Liver (tissue), 9 donors: Measurements from ENCODE around the gene PRKCH. TPM values are rescaled to one million over a fixed set of nuclear protein-coding genes. Genes with fewer than 3 reads are reported as not detected.

Experiments used
- DNase-seq: peaks from one replicate; pipeline ENCODE4 v3.0.0-alpha.2; 2017; ENCODE audit warnings: low spot score
- H3K27ac ChIP-seq, 2 donors: one replicate each; pipeline ENCODE4 v1.7.0; 2013; ENCODE audit warnings: inconsistent platforms in 2 of 2, low read length in 2 of 2, control low read depth in 1 of 2, low read depth in 1 of 2, mild to moderate bottlenecking in 1 of 2
- H3K27me3 ChIP-seq, 4 donors: one replicate each; pipeline versions ENCODE4 v1.6.1 to v1.7.0; 2013; ENCODE audit warnings: low read length in 3 of 4, inconsistent platforms in 1 of 4, mild to moderate bottlenecking in 1 of 4, moderate library complexity in 1 of 4; ENCODE audit not compliant: control insufficient read depth in 4 of 4, insufficient read depth in 4 of 4
- H3K36me3 ChIP-seq, 4 donors: one replicate each; pipeline versions ENCODE4 v1.6.1 to v1.7.0; 2013; ENCODE audit warnings: low read length in 3 of 4, mild to moderate bottlenecking in 3 of 4, low read depth in 1 of 4, moderate library complexity in 1 of 4; ENCODE audit not compliant: control insufficient read depth in 4 of 4, insufficient read depth in 3 of 4
- H3K4me1 ChIP-seq, 4 donors: one replicate each; pipeline versions ENCODE4 v1.6.1 to v1.7.0; 2013; ENCODE audit warnings: low read length in 3 of 4, mild to moderate bottlenecking in 3 of 4, moderate library complexity in 1 of 4; ENCODE audit not compliant: control insufficient read depth in 4 of 4, insufficient read depth in 4 of 4
- H3K4me3 ChIP-seq, 3 donors: one replicate each; pipeline versions ENCODE4 v1.6.1 to v1.7.0; 2013; ENCODE audit warnings: low read length in 3 of 3, control low read depth in 1 of 3, low read depth in 1 of 3, mild to moderate bottlenecking in 1 of 3
- H3K9ac ChIP-seq, 2 donors: one replicate each; pipeline ENCODE4 v1.7.0; 2013; ENCODE audit warnings: low read length in 2 of 2, mild to moderate bottlenecking in 2 of 2, moderate library complexity in 2 of 2, control low read depth in 1 of 2, low read depth in 1 of 2
- H3K9me3 ChIP-seq, 4 donors: one replicate each; pipeline versions ENCODE4 v1.6.1 to v1.7.0; 2013; ENCODE audit warnings: low read length in 3 of 4; ENCODE audit not compliant: control insufficient read depth in 4 of 4
- EGR1 ChIP-seq, 2 donors: IDR thresholded peaks; 2 replicates each; pipeline ENCODE4 v1.6.1; 2016 to 2018; ENCODE audit warnings: antibody characterized with exemption in 2 of 2, low read depth in 2 of 2
- FOXA1 ChIP-seq: IDR thresholded peaks from 2 replicates; pipeline ENCODE4 v1.6.1; 2016; ENCODE audit warnings: antibody characterized with exemption
- FOXA2 ChIP-seq: IDR thresholded peaks from 2 replicates; pipeline ENCODE4 v1.6.1; 2016; ENCODE audit warnings: antibody characterized with exemption
- GABPA ChIP-seq, 2 donors: IDR thresholded peaks in 1 of 2; conservative IDR thresholded peaks in 1 of 2; 2 replicates each; pipeline ENCODE4 v1.6.1; 2016; ENCODE audit warnings: antibody characterized with exemption in 2 of 2, mild to moderate bottlenecking in 1 of 2, moderate library complexity in 1 of 2
- HNF4A ChIP-seq, 2 donors: conservative IDR thresholded peaks; 2 replicates each; pipeline ENCODE4 v1.6.1; 2016; ENCODE audit warnings: antibody characterized with exemption in 2 of 2, mild to moderate bottlenecking in 2 of 2
- HNF4G ChIP-seq: IDR thresholded peaks from 2 replicates; pipeline ENCODE4 v1.6.1; 2016; ENCODE audit warnings: antibody characterized with exemption
- JUND ChIP-seq, 2 donors: IDR thresholded peaks; 2 replicates each; pipeline ENCODE4 v1.6.1; 2016; ENCODE audit warnings: antibody characterized with exemption in 2 of 2
- NR2F2 ChIP-seq: IDR thresholded peaks from 2 replicates; pipeline ENCODE4 v1.6.1; 2016; ENCODE audit warnings: antibody characterized with exemption
- RAD21 ChIP-seq, 2 donors: IDR thresholded peaks; 2 replicates each; pipeline ENCODE4 v1.6.1; 2016; ENCODE audit warnings: antibody characterized with exemption in 2 of 2, mild to moderate bottlenecking in 2 of 2
- RXRA ChIP-seq, 2 donors: IDR thresholded peaks; 2 replicates each; pipeline ENCODE4 v1.6.1; 2017 to 2018; ENCODE audit warnings: antibody characterized with exemption in 2 of 2, mild to moderate bottlenecking in 1 of 2
- SP1 ChIP-seq: IDR thresholded peaks from 2 replicates; pipeline ENCODE4 v1.6.1; 2018; ENCODE audit warnings: antibody characterized with exemption, mild to moderate bottlenecking
- TAF1 ChIP-seq: conservative IDR thresholded peaks from 2 replicates; pipeline ENCODE4 v1.6.1; 2016; ENCODE audit warnings: antibody characterized with exemption, mild to moderate bottlenecking
- YY1 ChIP-seq: IDR thresholded peaks from 2 replicates; pipeline ENCODE4 v1.6.1; 2016; ENCODE audit warnings: antibody characterized with exemption, mild to moderate bottlenecking
- WGBS: extraction: QIAGEN DNeasy Blood & Tissue Kit; methylation state at CpG from one replicate; pipeline ENCODE4 v1.1.7; 2013; 5-methylcytosine and 5-hydroxymethylcytosine counted together
- polyA plus RNA-seq, 2 donors: library from polyadenylated mRNA; stranded (reverse) in 1 of 2; unstranded in 1 of 2; fragments of 200-250 nt in 1 of 2; fragments of >200 nt in 1 of 2; fragmentation: Nextera tagmentation in 1 of 2; extraction: Ambion mirVana in 1 of 2; gene quantifications; one replicate each; pipeline versions ENCODE4 v1.2.1 to v1.2.3, GENCODE V29; 2013 to 2015
- total RNA-seq, 2 donors: library from RNA; depleted of rRNA; stranded (reverse); fragments of >200 nt; gene quantifications; one replicate each; pipeline ENCODE4 v1.2.3, GENCODE V29; 2014
- TF ChIP-seq, protein P1 (sequence below): IDR thresholded peaks from 2 replicates; pipeline ENCODE4 v1.6.1; 2016; ENCODE audit warnings: antibody characterized with exemption, mild to moderate bottlenecking
- TF ChIP-seq, protein P2 (sequence below): fragments of 150-350 bp; IDR thresholded peaks from 2 replicates; pipeline ENCODE4 v1.5.1; 2017; ENCODE audit warnings: improper control_type of control experiment, low read depth, low read length; ENCODE audit not compliant: missing input control
- TF ChIP-seq, protein P3 (sequence below): IDR thresholded peaks from 2 replicates; pipeline ENCODE4 v1.6.1; 2016; ENCODE audit warnings: antibody characterized with exemption
- TF ChIP-seq, protein P4 (sequence below): IDR thresholded peaks from 2 replicates; pipeline ENCODE4 v1.6.1; 2016; ENCODE audit warnings: antibody characterized with exemption
- TF ChIP-seq, protein P5 (sequence below): IDR thresholded peaks from 2 replicates; pipeline ENCODE4 v1.6.1; 2016; ENCODE audit warnings: antibody characterized with exemption
- donor health status: healthy.
- donor health status: healthy.
- donor health status: healthy.
- donor health status: healthy.
- donor health status: healthy.

Gene PRKCH
- total and polyA plus RNA-seq, 4 donors, result 3.9 to 13.7 (median 7.0) TPM

DNA sequence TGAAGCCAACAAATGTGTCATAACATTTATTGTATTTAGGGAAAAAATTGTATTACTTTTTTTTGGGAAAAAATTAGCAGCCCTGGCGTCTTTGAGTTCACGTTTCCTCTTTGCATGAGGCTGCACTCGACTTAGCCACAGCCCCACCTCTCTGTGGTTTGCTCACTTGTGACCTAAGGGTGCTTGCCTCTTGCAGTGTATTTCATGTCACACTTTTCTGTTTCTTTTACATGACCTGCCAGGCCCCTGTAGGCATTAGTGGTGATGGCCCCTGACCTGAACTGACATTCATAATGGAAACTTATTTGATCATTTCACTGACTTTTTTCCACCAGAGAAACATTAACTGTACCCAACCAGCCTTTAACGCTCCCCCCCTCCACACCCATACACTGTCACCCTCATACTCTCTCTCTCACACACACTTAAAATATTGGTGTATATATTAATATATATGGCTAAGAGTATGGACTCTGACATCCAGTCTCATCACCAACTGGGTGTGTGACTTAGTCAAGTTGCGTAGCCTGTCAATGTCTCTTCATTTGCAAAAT, 122.9 kb downstream of the PRKCH start:
- Histone ChIP-seq H3K4me3 (no peak overlapping the region), H3K27ac (no peak overlapping the region), H3K36me3 (no peaks in the 10 kb centered on the region), H3K27me3 (no peaks in the 10 kb centered on the region), H3K4me1 (peaks cover 1 to 5% (median 3%) of the 10 kb centered on the region in 4 donors), H3K9me3 (no peaks in the 10 kb centered on the region), H3K9ac (no peak overlapping the region)
- DNase-seq, result no peak
- TF ChIP-seq RXRA (IDR thresholded peaks at IDR 0.05) (no peak), YY1 (no peak), EGR1 (IDR thresholded peaks at IDR 0.05; ENCODE audit: low read depth in 2 of 2) (no peak), TAF1 (no peak), JUND (IDR thresholded peaks at IDR 0.05) (no peak), NR2F2 (no peak), GABPA (IDR thresholded peaks at IDR 0.05 in 1 of 2, conservative IDR thresholded peaks at IDR 0.05 in 1 of 2) (no peak), HNF4G (no peak), HNF4A (conservative IDR thresholded peaks at IDR 0.05) (no peak), SP1 (no peak), FOXA2 (no peak)
- TF ChIP-seq, protein P1, sequence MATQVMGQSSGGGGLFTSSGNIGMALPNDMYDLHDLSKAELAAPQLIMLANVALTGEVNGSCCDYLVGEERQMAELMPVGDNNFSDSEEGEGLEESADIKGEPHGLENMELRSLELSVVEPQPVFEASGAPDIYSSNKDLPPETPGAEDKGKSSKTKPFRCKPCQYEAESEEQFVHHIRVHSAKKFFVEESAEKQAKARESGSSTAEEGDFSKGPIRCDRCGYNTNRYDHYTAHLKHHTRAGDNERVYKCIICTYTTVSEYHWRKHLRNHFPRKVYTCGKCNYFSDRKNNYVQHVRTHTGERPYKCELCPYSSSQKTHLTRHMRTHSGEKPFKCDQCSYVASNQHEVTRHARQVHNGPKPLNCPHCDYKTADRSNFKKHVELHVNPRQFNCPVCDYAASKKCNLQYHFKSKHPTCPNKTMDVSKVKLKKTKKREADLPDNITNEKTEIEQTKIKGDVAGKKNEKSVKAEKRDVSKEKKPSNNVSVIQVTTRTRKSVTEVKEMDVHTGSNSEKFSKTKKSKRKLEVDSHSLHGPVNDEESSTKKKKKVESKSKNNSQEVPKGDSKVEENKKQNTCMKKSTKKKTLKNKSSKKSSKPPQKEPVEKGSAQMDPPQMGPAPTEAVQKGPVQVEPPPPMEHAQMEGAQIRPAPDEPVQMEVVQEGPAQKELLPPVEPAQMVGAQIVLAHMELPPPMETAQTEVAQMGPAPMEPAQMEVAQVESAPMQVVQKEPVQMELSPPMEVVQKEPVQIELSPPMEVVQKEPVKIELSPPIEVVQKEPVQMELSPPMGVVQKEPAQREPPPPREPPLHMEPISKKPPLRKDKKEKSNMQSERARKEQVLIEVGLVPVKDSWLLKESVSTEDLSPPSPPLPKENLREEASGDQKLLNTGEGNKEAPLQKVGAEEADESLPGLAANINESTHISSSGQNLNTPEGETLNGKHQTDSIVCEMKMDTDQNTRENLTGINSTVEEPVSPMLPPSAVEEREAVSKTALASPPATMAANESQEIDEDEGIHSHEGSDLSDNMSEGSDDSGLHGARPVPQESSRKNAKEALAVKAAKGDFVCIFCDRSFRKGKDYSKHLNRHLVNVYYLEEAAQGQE, result no peak
- TF ChIP-seq, protein P2, sequence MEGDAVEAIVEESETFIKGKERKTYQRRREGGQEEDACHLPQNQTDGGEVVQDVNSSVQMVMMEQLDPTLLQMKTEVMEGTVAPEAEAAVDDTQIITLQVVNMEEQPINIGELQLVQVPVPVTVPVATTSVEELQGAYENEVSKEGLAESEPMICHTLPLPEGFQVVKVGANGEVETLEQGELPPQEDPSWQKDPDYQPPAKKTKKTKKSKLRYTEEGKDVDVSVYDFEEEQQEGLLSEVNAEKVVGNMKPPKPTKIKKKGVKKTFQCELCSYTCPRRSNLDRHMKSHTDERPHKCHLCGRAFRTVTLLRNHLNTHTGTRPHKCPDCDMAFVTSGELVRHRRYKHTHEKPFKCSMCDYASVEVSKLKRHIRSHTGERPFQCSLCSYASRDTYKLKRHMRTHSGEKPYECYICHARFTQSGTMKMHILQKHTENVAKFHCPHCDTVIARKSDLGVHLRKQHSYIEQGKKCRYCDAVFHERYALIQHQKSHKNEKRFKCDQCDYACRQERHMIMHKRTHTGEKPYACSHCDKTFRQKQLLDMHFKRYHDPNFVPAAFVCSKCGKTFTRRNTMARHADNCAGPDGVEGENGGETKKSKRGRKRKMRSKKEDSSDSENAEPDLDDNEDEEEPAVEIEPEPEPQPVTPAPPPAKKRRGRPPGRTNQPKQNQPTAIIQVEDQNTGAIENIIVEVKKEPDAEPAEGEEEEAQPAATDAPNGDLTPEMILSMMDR, result no peak
- TF ChIP-seq, protein P3, sequence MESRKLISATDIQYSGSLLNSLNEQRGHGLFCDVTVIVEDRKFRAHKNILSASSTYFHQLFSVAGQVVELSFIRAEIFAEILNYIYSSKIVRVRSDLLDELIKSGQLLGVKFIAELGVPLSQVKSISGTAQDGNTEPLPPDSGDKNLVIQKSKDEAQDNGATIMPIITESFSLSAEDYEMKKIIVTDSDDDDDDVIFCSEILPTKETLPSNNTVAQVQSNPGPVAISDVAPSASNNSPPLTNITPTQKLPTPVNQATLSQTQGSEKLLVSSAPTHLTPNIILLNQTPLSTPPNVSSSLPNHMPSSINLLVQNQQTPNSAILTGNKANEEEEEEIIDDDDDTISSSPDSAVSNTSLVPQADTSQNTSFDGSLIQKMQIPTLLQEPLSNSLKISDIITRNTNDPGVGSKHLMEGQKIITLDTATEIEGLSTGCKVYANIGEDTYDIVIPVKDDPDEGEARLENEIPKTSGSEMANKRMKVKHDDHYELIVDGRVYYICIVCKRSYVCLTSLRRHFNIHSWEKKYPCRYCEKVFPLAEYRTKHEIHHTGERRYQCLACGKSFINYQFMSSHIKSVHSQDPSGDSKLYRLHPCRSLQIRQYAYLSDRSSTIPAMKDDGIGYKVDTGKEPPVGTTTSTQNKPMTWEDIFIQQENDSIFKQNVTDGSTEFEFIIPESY, result no peak
- TF ChIP-seq, protein P4, sequence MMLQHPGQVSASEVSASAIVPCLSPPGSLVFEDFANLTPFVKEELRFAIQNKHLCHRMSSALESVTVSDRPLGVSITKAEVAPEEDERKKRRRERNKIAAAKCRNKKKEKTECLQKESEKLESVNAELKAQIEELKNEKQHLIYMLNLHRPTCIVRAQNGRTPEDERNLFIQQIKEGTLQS, result no peak
- TF ChIP-seq, protein P5, sequence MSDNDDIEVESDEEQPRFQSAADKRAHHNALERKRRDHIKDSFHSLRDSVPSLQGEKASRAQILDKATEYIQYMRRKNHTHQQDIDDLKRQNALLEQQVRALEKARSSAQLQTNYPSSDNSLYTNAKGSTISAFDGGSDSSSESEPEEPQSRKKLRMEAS, result no peak
- 74% methylated on average over 5 of the region's 5 CpGs for WGBS

DNA sequence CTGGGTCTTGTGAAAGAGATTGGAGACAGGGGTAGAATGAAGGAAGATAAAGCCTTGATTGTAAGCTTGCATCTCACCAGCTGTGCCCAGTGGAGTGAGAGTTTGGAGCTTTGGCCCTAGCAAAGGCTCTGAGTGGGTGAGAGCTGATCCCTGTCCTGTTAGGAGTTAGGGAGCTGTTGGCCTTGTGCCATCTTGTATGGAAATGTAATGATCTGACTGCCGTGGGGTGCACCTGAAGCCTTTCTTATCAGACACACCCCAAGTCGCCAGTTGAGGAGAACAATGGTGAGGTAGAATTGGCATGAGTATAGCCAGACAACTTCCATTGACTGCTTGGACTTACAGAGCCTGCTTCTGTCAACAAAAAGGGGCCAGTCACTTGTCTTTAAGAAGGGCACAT, 130.1 kb downstream of the PRKCH start:
- H3K9me3 ChIP-seq, result no peaks in the 10 kb centered on the region
- no peak overlapping the region for H3K27ac ChIP-seq
- TF ChIP-seq HNF4G, result no peak
- no peak for TF ChIP-seq RAD21 (IDR thresholded peaks at IDR 0.05)
- TF ChIP-seq EGR1 (IDR thresholded peaks at IDR 0.05; ENCODE audit: low read depth in 2 of 2), result no peak
- TF ChIP-seq, protein P4, result no peak
- no peak for TF ChIP-seq FOXA1
- no peak for TF ChIP-seq JUND (IDR thresholded peaks at IDR 0.05)
- TF ChIP-seq, protein P2, result no peak
- no peak for TF ChIP-seq FOXA2
- TF ChIP-seq NR2F2, result no peak
- no peak for TF ChIP-seq SP1
- TF ChIP-seq RXRA (IDR thresholded peaks at IDR 0.05), result no peak
- TF ChIP-seq, protein P3, result no peak
- no peak for DNase-seq
- 84% methylated on average over 2 of the region's 2 CpGs for WGBS
- no peaks in the 10 kb centered on the region for H3K27me3 ChIP-seq
- H3K4me1 ChIP-seq, result no peaks in the 10 kb centered on the region
- H3K4me3 ChIP-seq, result no peak overlapping the region
- H3K9ac ChIP-seq, result no peak overlapping the region
- H3K36me3 ChIP-seq, result no peaks in the 10 kb centered on the region
